SH-SY5Y (cell line): ENCODE results near the gene MLN.

Source experiments
- GATA2 ChIP-seq: IDR thresholded peaks from 2 replicates; pipeline ENCODE4 v1.6.1; 2011; ENCODE audit warnings: mild to moderate bottlenecking, low read depth, low read length
- GATA3 ChIP-seq: IDR thresholded peaks from 2 replicates; pipeline ENCODE4 v1.6.1; 2011; ENCODE audit warnings: low read depth, mild to moderate bottlenecking, low read length, moderate library complexity

DNA sequence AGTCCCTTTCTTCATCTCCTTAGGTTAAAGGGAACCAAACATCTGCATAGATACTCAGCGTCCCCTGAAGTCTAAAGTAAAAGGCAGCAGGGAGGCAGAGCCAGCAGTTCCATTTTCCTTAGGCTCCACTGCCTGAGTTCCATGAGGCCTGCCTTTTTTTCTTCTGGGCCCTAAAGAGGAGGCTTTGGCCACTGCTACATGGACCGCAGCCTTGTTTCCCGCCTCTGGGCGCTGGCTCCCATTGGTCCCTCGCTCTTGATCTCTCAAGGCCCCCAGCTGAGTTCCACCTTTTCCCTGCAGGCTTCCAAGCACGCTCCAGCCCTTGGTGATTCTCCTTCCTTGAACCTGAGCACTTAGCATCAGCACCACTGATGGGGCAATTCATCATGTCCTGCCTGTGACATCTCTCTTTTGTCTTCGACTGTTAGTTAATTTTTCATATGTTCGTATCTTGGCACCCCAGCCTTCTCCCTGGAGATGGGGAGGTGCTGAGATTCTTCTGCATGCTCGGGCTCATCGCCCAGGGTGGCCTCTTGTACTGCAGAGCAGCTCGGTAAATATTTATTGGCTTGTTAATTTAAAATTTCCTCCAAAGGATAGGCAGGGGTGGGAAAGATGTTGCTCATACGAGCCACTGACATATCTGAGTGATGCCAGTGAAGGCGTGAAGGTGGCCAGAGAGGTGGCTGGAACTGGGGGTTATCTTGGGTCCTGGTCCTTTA lies 3.4 kb downstream of the MLN start:
- TF ChIP-seq GATA3 (no peak), GATA2 (no peak)
